RWPE2 (cell line): Measurements from ENCODE around the gene GINM1.

ENCODE experiments used
- ATAC-seq: fragments of 200-7000 bp; cut with Tn5 transposase; 3 replicates; pipeline ENCODE4 v1.9.1; 2021; ENCODE audit warnings: low read depth
- DNase-seq: peaks from one replicate; pipeline ENCODE4 v3.0.0-alpha.2; 2020; ENCODE audit warnings: low spot score
- H3K27ac ChIP-seq: fragments of 450-650 bp; 2 replicates; pipeline ENCODE4 v1.5.1; 2017; ENCODE audit warnings: mild to moderate bottlenecking; ENCODE audit not compliant: poor library complexity, severe bottlenecking
- H3K27me3 ChIP-seq: fragments of 250-450 bp; sonication (Bioruptor Pico); 2 replicates; pipeline ENCODE4 v1.5.1; 2021; ENCODE audit warnings: mild to moderate bottlenecking, moderate library complexity; ENCODE audit not compliant: insufficient read depth, poor library complexity, severe bottlenecking
- H3K36me3 ChIP-seq: fragments of 250-450 bp; sonication (Bioruptor Pico); 2 replicates; pipeline ENCODE4 v1.5.1; 2020; ENCODE audit warnings: low read depth, mild to moderate bottlenecking, moderate library complexity
- H3K4me1 ChIP-seq: fragments of 250-450 bp; sonication (Bioruptor Pico); 2 replicates; pipeline ENCODE4 v1.5.1; 2021; ENCODE audit warnings: mild to moderate bottlenecking, moderate library complexity; ENCODE audit not compliant: insufficient read depth, poor library complexity, severe bottlenecking
- H3K4me3 ChIP-seq: fragments of 250-450 bp; sonication (Bioruptor Pico); 2 replicates; pipeline ENCODE4 v1.5.1; 2021; ENCODE audit warnings: mild to moderate bottlenecking, moderate library complexity; ENCODE audit not compliant: severe bottlenecking
- H3K9me3 ChIP-seq: fragments of 250-450 bp; sonication (Bioruptor Pico); 2 replicates; pipeline ENCODE4 v1.5.1; 2021; ENCODE audit warnings: mild to moderate bottlenecking, moderate library complexity; ENCODE audit not compliant: severe bottlenecking
- CTCF ChIP-seq: fragments of 450-650 bp; IDR thresholded peaks from one replicate; pipeline ENCODE4 v1.5.1; 2017; ENCODE audit warnings: mild to moderate bottlenecking, moderate library complexity; ENCODE audit not compliant: poor library complexity, severe bottlenecking

GINM1 gene

GRCh38 chr6:149566410-149567193 lies 427 bp downstream of the GINM1 start:
- peak overlapping the region; percentile 59 for H3K27ac ChIP-seq

DNA sequence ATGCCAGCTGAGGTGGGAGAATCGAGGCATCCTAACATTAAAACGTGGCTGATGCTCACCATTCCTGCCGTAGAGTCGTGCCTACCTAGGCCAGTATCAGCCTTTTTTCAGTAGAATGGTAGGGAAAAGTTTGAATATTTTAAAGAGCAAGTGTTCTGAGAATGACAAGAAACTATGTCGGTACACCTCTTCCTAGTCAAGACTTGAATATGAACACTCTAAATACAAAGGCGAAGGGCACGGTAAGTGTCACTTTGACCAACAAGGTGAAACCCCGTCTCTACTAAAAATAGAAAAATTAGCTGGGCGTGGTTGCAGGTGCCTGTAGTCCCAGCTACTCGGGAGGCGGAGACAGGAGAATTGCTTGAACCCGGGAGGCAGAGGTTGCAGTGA lies 1.0 kb downstream of the GINM1 start:
- peak overlapping the region; percentile 59 for H3K27ac ChIP-seq
- no peak for TF ChIP-seq CTCF
- no peak for DNase-seq

More at GRCh38 chr6:149566410-149567193, 427 bp downstream of the GINM1 start:
- Histone ChIP-seq H3K4me1 (peaks cover 20% of the 10 kb centered on the region), H3K27me3 (no peaks in the 10 kb centered on the region), H3K4me3 (peak overlapping the region; percentile 95), H3K36me3 (no peaks in the 10 kb centered on the region), H3K9me3 (no peaks in the 10 kb centered on the region)
- DNase-seq = peak; percentile 65
- no peak for TF ChIP-seq CTCF
- peak; percentile 44 for ATAC-seq

DNA sequence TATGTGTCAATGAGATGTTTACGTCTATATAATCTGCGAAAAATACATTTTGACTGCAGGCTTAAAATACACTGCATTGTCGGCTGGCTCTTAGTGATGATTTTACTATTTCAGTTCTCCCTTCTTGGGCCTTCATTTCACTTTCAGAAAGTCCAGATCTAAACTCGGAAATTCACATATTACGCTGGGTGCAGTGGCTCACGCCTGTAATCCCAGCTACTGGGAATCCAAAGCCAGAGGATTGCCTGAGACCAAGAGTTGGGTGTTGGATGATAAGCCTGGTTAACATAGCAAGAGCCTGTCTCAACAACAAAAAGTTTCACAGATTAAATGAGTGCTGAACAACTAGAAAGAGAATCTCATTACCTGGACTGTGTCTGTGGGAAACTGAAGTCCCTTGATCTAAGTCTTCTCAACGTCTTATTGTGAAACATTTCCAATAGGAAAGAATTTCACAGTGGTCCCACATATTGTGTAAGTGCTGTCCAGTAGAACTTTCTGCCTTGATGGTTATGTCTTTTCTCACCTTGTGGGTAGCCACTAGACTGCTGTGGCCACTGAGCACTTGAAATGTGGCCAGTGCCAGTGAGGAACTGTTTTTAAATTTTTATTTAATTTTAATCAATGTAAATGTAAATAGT lies 1.9 kb downstream of the GINM1 start:
- ATAC-seq (no peak), DNase-seq (no peak)
- no peak overlapping the region for H3K4me3 ChIP-seq
- H3K4me1 ChIP-seq = peaks cover 20% of the 10 kb centered on the region
- no peaks in the 10 kb centered on the region for H3K27me3 ChIP-seq
- no peak for TF ChIP-seq CTCF
- H3K36me3 ChIP-seq = peaks cover 7% of the 10 kb centered on the region; the same call in 1 of the 2 replicates
- H3K9me3 ChIP-seq = no peaks in the 10 kb centered on the region
- H3K27ac ChIP-seq = no peak overlapping the region

More for the DNA sequence above, 1.0 kb downstream of the GINM1 start:
- peaks cover 20% of the 10 kb centered on the region for H3K4me1 ChIP-seq
- no peak for ATAC-seq
- H3K27me3 ChIP-seq = no peaks in the 10 kb centered on the region
- H3K9me3 ChIP-seq = no peaks in the 10 kb centered on the region
- peak overlapping the region; percentile 95 for H3K4me3 ChIP-seq
- no peaks in the 10 kb centered on the region for H3K36me3 ChIP-seq

GRCh38 chr6:149580880-149581279 lies 14.7 kb downstream of the GINM1 start:
- peaks cover 15% of the 10 kb centered on the region for H3K4me1 ChIP-seq
- peak overlapping the region; percentile 42 for H3K27ac ChIP-seq
- peak; percentile 94 for ATAC-seq
- peaks cover 61% of the 10 kb centered on the region for H3K36me3 ChIP-seq
- DNase-seq = no peak
- H3K9me3 ChIP-seq = no peaks in the 10 kb centered on the region
- no peak for TF ChIP-seq CTCF
- H3K4me3 ChIP-seq = no peak overlapping the region
- H3K27me3 ChIP-seq = no peaks in the 10 kb centered on the region

DNA sequence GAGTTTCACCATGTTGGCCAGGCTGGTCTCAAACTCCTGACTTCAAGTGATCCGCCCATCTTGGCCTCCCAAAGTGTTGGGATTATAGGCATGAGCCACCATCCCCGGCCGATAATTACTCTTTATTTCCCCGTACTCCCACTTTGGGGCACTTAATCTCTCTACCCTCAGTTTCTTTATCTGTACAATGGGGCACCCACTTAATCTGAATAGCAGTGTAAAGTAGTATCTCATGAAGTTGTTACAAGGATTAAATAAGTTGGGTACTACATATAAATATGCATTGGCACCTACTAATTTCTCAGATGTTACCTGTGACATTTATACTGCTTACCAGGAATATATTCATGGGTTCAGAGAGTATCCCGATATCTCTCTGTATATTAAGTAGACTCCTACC lies 15.2 kb downstream of the GINM1 start:
- Histone ChIP-seq H3K9me3 (no peaks in the 10 kb centered on the region), H3K36me3 (peaks cover 62% of the 10 kb centered on the region), H3K27ac (peak overlapping the region; percentile 42), H3K4me1 (peaks cover 15% of the 10 kb centered on the region), H3K27me3 (no peaks in the 10 kb centered on the region), H3K4me3 (no peak overlapping the region)
- ATAC-seq = no peak
- no peak for DNase-seq
- TF ChIP-seq CTCF = no peak
